HCT116 (cell line): ENCODE measurements around the gene MAST4. TPM values are rescaled to one million over a fixed set of nuclear protein-coding genes. Genes with fewer than 3 reads are reported as not detected.

ENCODE experiments used
- ATAC-seq: fragments of 200-7000 bp; cut with Tn5 transposase; 2 replicates; pipeline ENCODE4 v1.9.1; 2020; ENCODE audit warnings: mild to moderate bottlenecking, moderate library complexity
- BruUV-seq: library from RNA; stranded (reverse); fragments of 400-500 nt; replicated peaks from 2 replicates; lab custom pipeline; 2021; lab: Mats Ljungman, UMichigan
- CTCF ChIA-PET: fragments of 300-600 bp; sonication (Branson Sonifier 250); formaldehyde crosslinking; loops from one replicate; lab custom pipeline; 2021; ENCODE audit warnings: antibody characterized with exemption; lab: Charles Lee
- POLR2A ChIA-PET: fragments of 300-600, 350-600 bp; sonication (Branson Sonifier 250); formaldehyde crosslinking; loops from one replicate; lab custom pipeline; 2021; ENCODE audit warnings: antibody characterized with exemption; lab: Charles Lee
- RAD21 ChIA-PET, 2 experiments: fragments of 300-600 bp; sonication (Branson Sonifier 250); formaldehyde crosslinking; loops; one replicate each; lab custom pipeline; 2023; ENCODE audit warnings: low total read pairs in 2 of 2; ENCODE audit not compliant: uncharacterized antibody in 2 of 2, unreplicated experiment in 2 of 2, low non-redundant PET in 1 of 2; lab: Charles Lee
- DNase-seq: peaks from one replicate; pipeline ENCODE4 v3.0.0-alpha.2; 2010; ENCODE audit warnings: low read depth, low spot score
- H2AFZ ChIP-seq: fragments of 200-600 bp; shearing (Covaris generic), sonication (generic); 2 replicates; pipeline ENCODE4 v1.6.1; 2017; ENCODE audit warnings: low read depth, mixed run types, mixed read lengths, antibody characterized with exemption, low read length; ENCODE audit not compliant: poor library complexity, severe bottlenecking
- H3K27ac ChIP-seq: 2 replicates; pipeline ENCODE4 v1.5.1; 2012; ENCODE audit warnings: low read depth, low read length
- H3K27me3 ChIP-seq: fragments of 200-600 bp; sonication (generic); 2 replicates; pipeline ENCODE4 v1.6.1; 2016; ENCODE audit warnings: mixed run types, low read length, mixed read lengths; ENCODE audit not compliant: insufficient read depth
- H3K36me3 ChIP-seq, 2 experiments: fragments of 200-500 bp in 1 of 2; fragments of 200-600 bp in 1 of 2; sonication (Bioruptor generic) in 1 of 2; sonication (generic) in 1 of 2; 2 replicates each; pipeline versions ENCODE4 v1.5.1 to v1.6.1; 2014 to 2016; ENCODE audit warnings: low read length in 2 of 2, inconsistent platforms in 1 of 2, mixed read lengths in 1 of 2, mixed run types in 1 of 2; ENCODE audit not compliant: insufficient read depth in 2 of 2, control insufficient read depth in 1 of 2
- H3K4me1 ChIP-seq, 2 experiments: fragments of 200-600 bp in 1 of 2; sonication (generic) in 1 of 2; 2 replicates each; pipeline versions ENCODE4 v1.5.1 to v1.6.1; 2012 to 2017; ENCODE audit warnings: low read length in 2 of 2, inconsistent platforms in 1 of 2, mild to moderate bottlenecking in 1 of 2, mixed read lengths in 1 of 2, mixed run types in 1 of 2, moderate library complexity in 1 of 2; ENCODE audit not compliant: insufficient read depth in 2 of 2, control insufficient read depth in 1 of 2
- H3K4me2 ChIP-seq: fragments of 200-600 bp; sonication (generic); 2 replicates; pipeline ENCODE4 v1.6.1; 2017; ENCODE audit warnings: mixed run types, low read length, mixed read lengths
- H3K4me3 ChIP-seq, 2 experiments: fragments of 200-600 bp in 1 of 2; sonication (generic) in 1 of 2; replicated peaks in 1 of 2; 2 replicates each; pipeline ENCODE4 v1.5.1; 2011 to 2016; ENCODE audit warnings: low read length in 2 of 2, control low read depth in 1 of 2, low read depth in 1 of 2, mild to moderate bottlenecking in 1 of 2, mixed read lengths in 1 of 2, mixed run types in 1 of 2
- H3K79me2 ChIP-seq: fragments of 200-600 bp; sonication (generic); 2 replicates; pipeline ENCODE4 v1.6.1; 2017; ENCODE audit warnings: mild to moderate bottlenecking, mixed run types, low read length, moderate library complexity, mixed read lengths; ENCODE audit not compliant: insufficient read depth
- H3K9ac ChIP-seq: fragments of 200-600 bp; sonication (generic); 2 replicates; pipeline ENCODE4 v1.6.1; 2016; ENCODE audit warnings: low read length, mixed read lengths
- H3K9me2 ChIP-seq: fragments of 200-600 bp; sonication (generic), shearing (Covaris generic); 2 replicates; pipeline ENCODE4 v1.6.1; 2017; ENCODE audit warnings: mixed run types, mild to moderate bottlenecking, moderate library complexity; ENCODE audit not compliant: insufficient read depth
- H3K9me3 ChIP-seq, 2 experiments: fragments of 200-500 bp in 1 of 2; fragments of 200-600 bp in 1 of 2; sonication (Bioruptor generic) in 1 of 2; sonication (generic) in 1 of 2; 2 replicates each; pipeline ENCODE4 v1.6.1; 2014 to 2017; ENCODE audit warnings: low read length in 2 of 2, mixed read lengths in 2 of 2, inconsistent platforms in 1 of 2, low read depth in 1 of 2, mild to moderate bottlenecking in 1 of 2, mixed run types in 1 of 2, moderate library complexity in 1 of 2; ENCODE audit not compliant: control insufficient read depth in 1 of 2, insufficient read depth in 1 of 2
- H4K20me1 ChIP-seq: fragments of 200-600 bp; sonication (generic), shearing (Covaris generic); 2 replicates; pipeline ENCODE4 v1.6.1; 2017; ENCODE audit warnings: mixed run types, mild to moderate bottlenecking, moderate library complexity; ENCODE audit not compliant: insufficient read depth
- CBX3 ChIP-seq: IDR thresholded peaks from 2 replicates; pipeline ENCODE4 v1.6.1; 2012; ENCODE audit warnings: low read depth
- CEBPB ChIP-seq: IDR thresholded peaks from 2 replicates; pipeline ENCODE4 v1.6.1; 2012; ENCODE audit warnings: low read depth
- CTCF ChIP-seq, 3 experiments: fragments of 200-600 bp in 1 of 3; sonication (generic) in 1 of 3; IDR thresholded peaks in 2 of 3; conservative IDR thresholded peaks in 1 of 3; 2 replicates each; pipeline ENCODE4 v1.5.1; 2012 to 2017; ENCODE audit warnings: low read depth in 2 of 3, low read length in 2 of 3, antibody characterized with exemption in 1 of 3, borderline replicate concordance in 1 of 3, control low read depth in 1 of 3, mild to moderate bottlenecking in 1 of 3, mixed read lengths in 1 of 3, mixed run types in 1 of 3, moderate library complexity in 1 of 3; ENCODE audit not compliant: insufficient read depth in 1 of 3
- EGR1 ChIP-seq: IDR thresholded peaks from 2 replicates; pipeline ENCODE4 v1.6.1; 2012; ENCODE audit warnings: low read depth
- ELF1 ChIP-seq: IDR thresholded peaks from 2 replicates; pipeline ENCODE4 v1.6.1; 2012; ENCODE audit warnings: low read depth, borderline replicate concordance
- EZH2 ChIP-seq: fragments of 200-600 bp; sonication (generic); IDR thresholded peaks from 2 replicates; pipeline ENCODE4 v1.6.1; 2017; ENCODE audit warnings: antibody characterized with exemption, mixed run types
- FOSL1 ChIP-seq: IDR thresholded peaks from 2 replicates; pipeline ENCODE4 v1.6.1; 2012; ENCODE audit warnings: low read depth
- JUND ChIP-seq: IDR thresholded peaks from 2 replicates; pipeline ENCODE4 v1.6.1; 2012
- POLR2A ChIP-seq: IDR thresholded peaks from 2 replicates; pipeline ENCODE4 v1.7.0; 2011; ENCODE audit warnings: borderline replicate concordance; ENCODE audit not compliant: insufficient read depth, insufficient read length; ENCODE audit errors: extremely low read depth
- POLR2AphosphoS5 ChIP-seq: IDR thresholded peaks from 2 replicates; pipeline ENCODE4 v1.6.1; 2011; ENCODE audit warnings: mild to moderate bottlenecking, low read depth, low read length, moderate library complexity
- SIN3A ChIP-seq: IDR thresholded peaks from 2 replicates; pipeline ENCODE4 v1.6.1; 2012; ENCODE audit warnings: low read depth
- SP1 ChIP-seq: IDR thresholded peaks from 2 replicates; pipeline ENCODE4 v1.6.1; 2012; ENCODE audit warnings: low read depth
- SRF ChIP-seq: IDR thresholded peaks from 2 replicates; pipeline ENCODE4 v1.6.1; 2012; ENCODE audit warnings: low read depth
- TCF7L2 ChIP-seq: IDR thresholded peaks from 2 replicates; pipeline ENCODE4 v1.7.0; 2011; ENCODE audit warnings: borderline replicate concordance, inconsistent platforms; ENCODE audit not compliant: insufficient read depth, insufficient read length; ENCODE audit errors: extremely low read depth
- YY1 ChIP-seq: IDR thresholded peaks from 2 replicates; pipeline ENCODE4 v1.6.1; 2011; ENCODE audit warnings: low read length, low read depth, moderate library complexity, mild to moderate bottlenecking; ENCODE audit not compliant: insufficient replicate concordance; ENCODE audit errors: extremely low read depth
- ZBTB33 ChIP-seq: IDR thresholded peaks from 2 replicates; pipeline ENCODE4 v1.6.1; 2011; ENCODE audit warnings: mild to moderate bottlenecking, low read length, moderate library complexity; ENCODE audit not compliant: insufficient replicate concordance; ENCODE audit errors: extremely low read depth
- ZFX ChIP-seq: fragments of 450-650 bp; IDR thresholded peaks from 2 replicates; pipeline ENCODE4 v1.6.1; 2017
- ZNF274 ChIP-seq: fragments of 200-500 bp; sonication (Bioruptor generic); IDR thresholded peaks from 2 replicates; pipeline ENCODE4 v1.6.1; 2014; ENCODE audit warnings: mild to moderate bottlenecking, low read depth, low read length, inconsistent platforms
- intact Hi-C: fragments of 100-400 bp; cut with micrococcal nuclease; formaldehyde crosslinking; loops from 2 replicates; pipeline ENCODE4 v1.10.0; 2022
- total RNA-seq: library from RNA; stranded (reverse); gene quantifications from one replicate; pipeline ENCODE4 v1.2.1, GENCODE V29; 2021; ENCODE audit not compliant: unreplicated experiment
- TF ChIP-seq, protein P1 (sequence below): IDR thresholded peaks from 2 replicates; pipeline ENCODE4 v1.6.1; 2012
- TF ChIP-seq, protein P2 (sequence below): IDR thresholded peaks from 2 replicates; pipeline ENCODE4 v1.6.1; 2012

Gene MAST4
- total RNA-seq, 1 experiment from 2014 or later, result 1.1 TPM

GRCh38 chr5:67003685-67003934, 407.4 kb downstream of the MAST4 start (continued):
- TF ChIP-seq CBX3 (no peak), EZH2 (no peak), FOSL1 (no peak)

GRCh38 chr5:67003935-67004729, 407.9 kb downstream of the MAST4 start:
- no peak for TF ChIP-seq SIN3A
- TF ChIP-seq EZH2, result no peak
- TF ChIP-seq JUND, result peak; percentile 54
- TF ChIP-seq SP1, result peak; percentile 42
- TF ChIP-seq, protein P1, sequence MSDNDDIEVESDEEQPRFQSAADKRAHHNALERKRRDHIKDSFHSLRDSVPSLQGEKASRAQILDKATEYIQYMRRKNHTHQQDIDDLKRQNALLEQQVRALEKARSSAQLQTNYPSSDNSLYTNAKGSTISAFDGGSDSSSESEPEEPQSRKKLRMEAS, result peak; percentile 67
- no peak for TF ChIP-seq POLR2A
- peak; percentile 54 for TF ChIP-seq TCF7L2
- TF ChIP-seq FOSL1, result no peak
- no peak for TF ChIP-seq CTCF (IDR thresholded peaks at IDR 0.05 in 2 of 3, conservative IDR thresholded peaks at IDR 0.05 in 1 of 3; ENCODE audit: borderline replicate concordance in 1 of 3, insufficient read depth in 1 of 3, low read depth in 2 of 3, low read length in 2 of 3)
- no peak for TF ChIP-seq CEBPB
- TF ChIP-seq POLR2AphosphoS5, result peak; percentile 79
- TF ChIP-seq EGR1, result 0 out of 2 replicates have a peak, but pooled peaks have one; percentile 11
- no peak for TF ChIP-seq ZFX
- TF ChIP-seq CBX3, result no peak
- no peak for TF ChIP-seq ZBTB33
- TF ChIP-seq ZNF274, result no peak
- TF ChIP-seq, protein P2, sequence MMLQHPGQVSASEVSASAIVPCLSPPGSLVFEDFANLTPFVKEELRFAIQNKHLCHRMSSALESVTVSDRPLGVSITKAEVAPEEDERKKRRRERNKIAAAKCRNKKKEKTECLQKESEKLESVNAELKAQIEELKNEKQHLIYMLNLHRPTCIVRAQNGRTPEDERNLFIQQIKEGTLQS, result no peak
- TF ChIP-seq ELF1, result no peak
- TF ChIP-seq SRF, result no peak
- TF ChIP-seq YY1, result peak; percentile 7
- DNase-seq, result peak; percentile 53
- Histone ChIP-seq H3K9me2 (no peaks in the 10 kb centered on the region), H2AFZ (peak overlapping the region; percentile 87), H3K27me3 (peaks cover 56% of the 10 kb centered on the region), H3K9me3 (no peaks in the 10 kb centered on the region), H3K4me3 (peak overlapping the region; percentile 36 to 53), H3K79me2 (no peaks in the 10 kb centered on the region), H3K36me3 (no peaks in the 10 kb centered on the region), H4K20me1 (no peaks in the 10 kb centered on the region), H3K9ac (0 out of 2 replicates have a peak overlapping the region, but pooled peaks have one; percentile 4), H3K4me2 (peak overlapping the region; percentile 83), H3K27ac (peak overlapping the region; percentile 50), H3K4me1 (peaks cover 4 to 17% of the 10 kb centered on the region in 2 experiments)
- ChIA-PET POLR2A (interaction anchor here (0.8 to 1.2 kb wide), 5 partner anchors 8 to 30 kb away, joined by 3 to 5 read pairs (median 3); no protein-coding TSS in a partner anchor), RAD21 (no interaction called here), CTCF (no interaction called here)
- peak; percentile 90 for ATAC-seq
- no TSS peak for BruUV-seq
- intact Hi-C loops, result loop anchor here (1.0 to 5.0 kb wide), 2 partner anchors 17 to 203 kb away; no protein-coding TSS in a partner anchor
